HL-60/S4 (cell line): ENCODE results near the gene MUSTN1.

Source experiments
- in situ Hi-C: fragments of 300-500 bp; cut with MboI; formaldehyde crosslinking; loops from 2 replicates; pipeline ENCODE4 v1.14.3; 2022; ENCODE audit warnings: low sequenced_read_pairs

Gene MUSTN1

DNA sequence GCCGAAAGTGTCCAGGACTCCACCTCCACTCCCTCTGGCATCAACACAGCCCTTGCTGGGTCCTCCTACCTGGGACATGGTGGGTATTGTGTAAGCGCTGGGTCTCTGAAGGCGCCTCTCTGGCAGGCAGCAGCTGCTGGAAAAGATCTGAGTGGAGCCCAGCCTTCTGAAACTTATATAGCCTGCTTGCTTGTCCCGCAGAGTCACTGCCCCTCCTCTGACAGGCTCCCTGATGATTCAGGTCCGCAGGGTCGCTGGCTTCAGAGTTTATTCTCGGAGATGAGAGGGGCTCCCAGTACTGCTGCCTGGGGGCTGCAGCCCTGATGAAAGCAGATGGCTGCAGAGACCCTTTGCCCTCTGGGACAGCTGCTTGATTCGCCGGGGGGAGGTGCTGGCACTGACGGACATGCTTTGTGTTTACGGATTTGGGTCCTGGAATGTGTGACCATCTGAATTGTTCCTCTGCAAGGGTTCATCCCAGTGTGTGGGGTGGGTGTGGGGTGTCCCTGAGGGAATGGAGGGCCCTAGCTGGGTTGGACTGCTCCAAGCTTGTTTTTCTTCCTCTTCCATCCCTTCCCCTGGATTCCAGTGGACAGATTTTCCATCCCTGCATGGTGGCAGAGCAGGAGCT is at the start of gene MUSTN1:
TSS of gene MUSTN1 (minus strand) at position 149 of the 631 bp plus-strand sequence. CDS start at position 78, 71 bp downstream.
- in situ Hi-C loops, result no loop called here

DNA sequence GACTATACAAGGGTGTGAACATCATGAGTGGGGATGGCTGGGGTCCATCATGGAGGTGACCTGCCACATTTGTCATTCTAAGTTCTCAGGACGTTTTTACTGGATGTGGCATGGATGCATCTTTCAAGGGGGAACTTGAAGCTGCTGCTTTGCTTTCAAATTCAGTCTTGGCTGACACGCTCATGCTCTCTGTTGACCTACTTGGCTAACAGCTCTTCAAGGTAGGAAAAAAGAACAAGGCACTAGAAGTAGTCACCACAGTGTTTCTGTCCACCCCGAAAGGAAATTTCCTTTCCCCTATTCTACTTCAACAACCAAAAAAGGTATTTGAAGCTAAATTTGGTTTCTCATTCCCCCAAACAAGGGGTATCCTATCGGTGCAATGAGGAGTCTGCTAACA is 47.6 kb upstream of the MUSTN1 start:
- in situ Hi-C loops, result no loop called here

DNA sequence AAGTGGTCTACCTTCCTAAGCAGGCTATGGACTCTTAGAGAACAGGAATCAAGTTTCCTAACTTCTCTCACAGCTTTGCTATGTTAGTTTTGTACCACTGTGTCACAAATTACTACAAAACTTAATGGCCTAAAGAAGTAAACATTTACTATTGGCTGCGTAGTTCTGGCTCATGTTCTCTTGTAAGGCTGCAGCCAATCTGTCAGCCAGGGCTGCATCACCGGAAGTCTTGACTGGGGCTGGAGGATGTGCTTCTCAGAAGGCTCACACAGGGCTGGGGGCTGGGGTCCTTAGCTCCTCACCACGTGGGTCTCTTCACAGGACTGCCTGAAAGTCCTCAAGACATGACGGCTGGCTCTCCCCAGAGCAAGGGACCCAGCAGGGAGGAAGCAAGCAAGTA is 47.1 kb upstream of the MUSTN1 start:
- in situ Hi-C loops, result no loop called here

DNA sequence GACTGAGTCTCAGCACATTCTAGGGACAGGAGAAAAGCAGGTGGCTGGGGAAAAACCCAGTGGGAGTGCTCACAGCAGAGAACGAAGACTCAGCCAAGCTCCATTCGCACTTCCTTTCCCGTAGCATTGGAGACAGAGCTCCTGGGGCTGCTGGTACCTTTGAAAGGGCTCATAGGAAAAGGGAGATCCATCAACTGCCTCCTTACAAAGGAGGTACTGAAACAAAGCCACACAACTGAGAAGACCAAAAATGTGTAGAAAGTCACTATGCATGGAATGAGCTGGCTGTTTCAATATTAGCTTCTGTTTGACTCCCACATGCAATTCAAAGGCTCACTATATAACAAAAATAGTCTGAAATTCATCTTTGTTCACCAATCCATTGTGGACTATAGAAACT is 45.7 kb upstream of the MUSTN1 start:
- in situ Hi-C loops, result no loop called here

DNA sequence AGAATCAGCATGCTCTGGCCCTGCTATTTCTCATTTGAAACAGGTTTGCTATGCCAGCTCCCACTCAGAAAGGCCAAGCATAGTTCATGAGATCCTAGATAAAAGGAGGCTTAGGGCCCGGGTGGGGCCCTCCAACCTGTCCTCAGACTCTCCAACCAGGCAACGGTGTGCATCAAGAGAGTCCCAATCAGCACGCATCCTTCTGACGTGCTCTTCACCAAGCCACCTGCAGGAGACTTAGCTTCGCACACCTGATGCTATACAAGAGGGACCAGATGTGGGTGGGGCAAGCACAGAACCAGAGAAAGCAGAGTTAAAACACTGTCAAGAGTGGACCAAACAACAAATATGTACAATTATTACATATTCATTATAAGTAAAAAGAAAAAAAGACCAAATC is 45.2 kb upstream of the MUSTN1 start:
- in situ Hi-C loops, result no loop called here

DNA sequence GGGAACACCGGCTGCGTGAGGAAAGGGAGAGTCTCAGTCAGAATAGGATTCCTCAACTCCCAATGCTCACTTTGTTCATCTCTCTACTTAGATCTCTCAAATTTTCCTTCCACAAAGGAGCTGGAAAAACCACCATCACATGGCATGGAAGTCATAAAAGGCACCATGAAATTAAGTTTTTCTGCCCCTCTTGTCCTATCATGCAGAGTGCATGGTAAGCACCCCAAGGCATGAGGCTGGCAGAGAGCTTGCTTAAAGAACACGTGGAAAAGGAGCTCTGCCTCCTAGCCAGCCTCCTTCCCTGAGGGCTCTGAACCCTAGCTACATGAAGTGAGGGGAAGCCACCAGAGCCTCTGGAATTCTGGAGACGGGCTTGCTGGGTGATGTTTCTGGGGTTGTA is 44.8 kb upstream of the MUSTN1 start:
- in situ Hi-C loops, result no loop called here

DNA sequence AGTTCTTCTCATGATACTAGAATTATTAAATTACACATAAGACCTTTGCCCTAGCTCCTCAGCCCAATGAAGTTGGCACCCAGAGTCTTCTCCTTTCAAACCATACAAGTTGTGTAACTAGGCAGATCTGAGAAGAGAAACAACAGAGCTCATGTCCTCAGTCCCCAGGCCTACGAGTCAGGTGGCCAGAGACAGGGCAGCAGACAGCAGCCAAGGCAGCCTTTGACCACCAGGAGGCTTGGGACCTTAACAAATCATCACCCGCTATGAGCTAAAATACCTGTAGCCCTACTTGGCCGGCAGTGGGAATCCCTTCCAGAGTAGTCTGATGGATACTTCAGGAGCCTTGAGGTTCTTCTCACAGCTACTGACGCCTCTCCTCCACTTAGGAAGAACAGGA is 44.3 kb upstream of the MUSTN1 start:
- in situ Hi-C loops, result no loop called here

DNA sequence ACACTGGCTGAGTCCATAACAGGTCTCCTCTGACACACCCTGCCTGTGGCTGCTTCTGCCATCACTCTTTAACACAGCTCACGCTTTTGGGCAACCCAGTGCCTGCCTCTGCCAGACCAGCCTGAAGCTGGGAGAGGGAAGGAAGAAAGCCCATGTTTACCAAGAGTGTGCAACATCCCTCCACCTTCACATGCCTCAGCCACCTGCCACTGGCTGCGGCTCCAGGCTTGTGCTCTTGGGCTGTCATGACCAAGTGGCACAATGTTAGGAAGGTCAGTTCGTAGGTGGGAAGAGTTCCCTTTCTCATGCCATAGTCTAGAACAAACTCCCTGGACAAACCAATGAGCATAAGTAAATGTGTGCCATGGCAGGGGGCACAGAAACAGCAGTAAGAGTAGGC is 42.3 kb upstream of the MUSTN1 start:
- in situ Hi-C loops, result no loop called here

DNA sequence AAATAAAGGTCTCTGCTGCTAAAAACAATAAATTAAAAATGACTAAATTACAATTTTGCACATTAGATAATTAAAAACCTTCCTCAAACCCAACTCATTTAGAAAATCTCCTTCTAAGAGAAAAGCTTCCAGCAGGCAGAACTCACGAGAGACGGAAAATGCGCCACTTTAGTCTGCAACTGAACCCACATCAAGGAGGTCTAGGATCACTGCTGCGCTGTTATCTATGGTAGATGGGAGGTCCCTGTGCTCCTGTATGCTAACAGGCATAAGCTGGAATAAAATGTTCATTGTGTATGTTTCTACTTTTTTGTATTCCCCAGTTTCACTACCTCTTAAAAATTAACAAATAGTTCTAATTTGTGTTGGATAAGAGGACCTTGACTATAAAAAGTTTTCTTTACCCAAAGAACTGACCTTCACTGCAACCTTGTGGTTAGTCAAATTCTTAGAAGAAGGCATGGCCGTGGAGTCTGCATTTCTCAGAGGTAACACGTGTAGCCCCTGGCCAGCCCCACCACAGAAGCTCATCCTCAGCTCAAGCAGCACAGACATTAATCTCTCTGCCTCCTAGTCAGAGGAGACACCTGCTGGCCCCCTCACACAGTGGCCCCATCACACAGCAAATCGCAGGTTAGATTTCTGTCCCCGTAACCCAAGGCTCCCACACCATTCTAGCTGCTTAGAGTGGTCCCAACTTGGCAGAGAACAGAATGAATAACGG is 40.2 kb upstream of the MUSTN1 start:
- in situ Hi-C loops, result no loop called here

DNA sequence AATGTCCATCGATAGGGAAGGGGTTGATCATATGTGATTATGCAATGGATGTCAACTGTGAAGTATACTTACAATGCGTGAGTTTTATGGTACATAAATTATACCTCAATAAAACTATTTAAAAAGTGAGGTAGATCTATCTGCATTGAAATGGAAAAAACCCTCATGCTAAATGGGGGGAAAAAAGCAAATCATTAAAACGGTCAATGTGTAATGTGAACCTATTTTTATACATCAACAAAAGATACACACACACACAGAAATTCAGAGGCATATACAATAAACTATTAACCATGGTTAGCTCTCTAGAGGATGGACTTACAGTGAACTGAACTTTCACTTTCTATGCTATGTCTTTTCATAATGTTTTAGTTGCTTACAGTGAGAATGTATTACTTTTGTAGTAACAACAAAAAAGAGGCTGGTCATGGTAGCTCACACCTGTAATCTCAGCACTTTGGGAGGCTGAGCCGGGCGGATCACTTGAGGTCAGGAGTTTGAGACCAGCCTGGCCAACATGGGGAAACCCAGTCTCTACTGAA is 39.4 kb upstream of the MUSTN1 start:
- in situ Hi-C loops, result no loop called here

DNA sequence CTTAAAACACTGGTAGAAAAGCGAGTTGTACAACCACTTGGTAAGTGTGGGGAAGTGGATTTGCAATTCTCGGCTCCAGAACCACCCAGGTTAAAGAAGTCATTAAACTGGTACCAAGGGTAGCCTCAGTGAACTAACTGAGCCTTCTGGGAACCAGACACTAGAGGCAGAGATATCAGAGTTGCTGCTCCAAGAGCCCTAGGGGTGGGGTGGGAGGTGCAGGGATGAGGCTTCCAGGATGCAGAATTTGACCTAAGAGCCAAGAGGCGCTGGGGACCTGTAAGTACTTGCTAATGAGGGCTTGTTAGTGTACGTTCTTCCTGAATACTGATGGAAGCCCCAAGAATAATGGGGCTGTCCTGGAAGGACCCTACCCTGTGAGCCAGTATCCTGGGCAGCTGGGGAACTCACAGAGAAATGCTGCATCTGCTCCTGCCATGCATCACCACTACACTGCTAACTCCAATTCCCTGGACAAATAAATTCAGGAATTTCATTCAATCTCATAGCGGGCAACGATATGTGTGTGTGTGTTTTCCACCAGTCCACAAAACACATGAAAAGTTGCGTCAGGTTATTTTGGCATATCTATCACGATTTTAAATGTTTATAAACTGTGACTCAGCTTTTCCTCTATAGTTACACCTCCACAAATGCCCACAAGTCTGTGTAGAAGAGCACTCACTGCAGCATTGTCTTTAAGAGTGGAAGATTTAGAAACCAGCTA is 38.8 kb upstream of the MUSTN1 start:
- in situ Hi-C loops, result no loop called here

DNA sequence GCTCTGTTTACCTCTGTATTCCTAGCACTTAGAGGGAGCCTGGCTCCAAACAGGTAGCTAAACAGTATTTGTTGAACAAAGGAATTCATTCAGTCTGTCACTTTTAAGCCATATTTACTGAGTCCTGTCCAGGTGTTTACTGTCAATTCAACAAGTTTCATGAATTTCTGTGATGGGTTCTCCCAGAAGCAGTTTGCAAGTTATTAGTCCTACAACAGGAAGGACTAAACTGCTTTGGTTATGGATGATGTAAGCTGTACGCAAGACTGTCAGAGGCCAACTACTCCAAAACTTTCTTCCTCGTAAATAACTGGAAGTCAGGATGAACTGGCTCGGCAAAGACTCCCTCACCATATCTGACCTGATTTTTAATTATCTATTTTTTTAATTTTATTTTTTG is 37.4 kb upstream of the MUSTN1 start:
- in situ Hi-C loops, result no loop called here

DNA sequence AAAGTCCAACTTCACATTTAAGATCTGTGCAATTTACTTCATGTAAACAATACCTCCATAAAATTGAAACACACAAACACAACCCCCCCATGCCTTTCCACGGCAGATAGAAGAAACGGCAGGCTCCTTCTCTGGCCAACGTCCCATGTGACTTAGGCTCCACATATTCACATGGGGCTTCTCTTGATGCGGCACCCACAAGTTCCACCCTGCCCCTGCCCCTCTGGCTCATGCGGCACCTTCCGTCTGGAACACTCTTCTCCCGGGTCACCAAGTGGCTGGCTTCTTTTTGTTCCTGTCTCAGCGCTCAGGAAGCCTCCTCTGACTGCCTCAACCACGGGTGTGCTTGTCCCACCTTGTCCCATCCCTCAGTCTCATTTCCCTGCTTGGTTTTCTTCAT is 36.9 kb upstream of the MUSTN1 start:
- in situ Hi-C loops, result no loop called here

DNA sequence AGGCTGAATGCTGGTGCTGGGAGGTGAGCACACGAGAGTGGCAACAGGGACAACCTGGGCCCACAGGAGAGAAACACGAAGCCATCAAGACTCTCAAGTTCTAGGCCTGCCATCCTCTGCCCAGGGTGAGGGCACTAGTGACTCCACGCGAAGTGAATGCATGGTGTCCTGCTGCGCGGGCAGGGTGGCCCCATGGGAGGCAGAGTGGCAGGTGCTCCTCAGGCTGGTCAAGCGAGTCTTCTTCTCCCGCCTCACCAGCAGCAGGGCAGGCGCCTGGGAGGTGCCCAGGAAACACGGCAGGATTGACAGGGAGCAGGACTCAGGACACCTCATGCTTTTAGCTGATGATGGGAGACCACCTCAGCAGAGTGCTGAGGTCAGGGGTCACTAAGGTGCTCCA is 35.7 kb upstream of the MUSTN1 start:
- in situ Hi-C loops, result no loop called here

DNA sequence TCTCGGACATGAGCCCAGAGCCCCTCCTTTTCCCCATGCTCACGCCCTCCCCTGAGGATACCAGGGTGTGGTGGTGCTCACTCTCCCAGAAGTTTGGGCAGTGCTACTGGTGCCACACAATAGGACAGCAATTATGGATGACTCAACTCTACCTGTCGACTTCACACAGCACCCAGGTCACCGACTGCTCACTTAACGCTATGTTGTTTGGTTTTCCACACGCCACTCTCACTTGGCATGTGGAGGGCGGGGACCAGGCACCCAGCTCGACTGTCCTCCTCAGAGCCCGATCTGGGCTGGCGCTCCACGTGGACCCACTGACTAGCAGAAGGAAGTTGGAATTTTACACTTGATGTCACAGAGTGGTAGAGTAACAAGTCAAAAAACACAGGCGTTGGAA is 31.6 kb upstream of the MUSTN1 start:
- in situ Hi-C loops, result no loop called here

DNA sequence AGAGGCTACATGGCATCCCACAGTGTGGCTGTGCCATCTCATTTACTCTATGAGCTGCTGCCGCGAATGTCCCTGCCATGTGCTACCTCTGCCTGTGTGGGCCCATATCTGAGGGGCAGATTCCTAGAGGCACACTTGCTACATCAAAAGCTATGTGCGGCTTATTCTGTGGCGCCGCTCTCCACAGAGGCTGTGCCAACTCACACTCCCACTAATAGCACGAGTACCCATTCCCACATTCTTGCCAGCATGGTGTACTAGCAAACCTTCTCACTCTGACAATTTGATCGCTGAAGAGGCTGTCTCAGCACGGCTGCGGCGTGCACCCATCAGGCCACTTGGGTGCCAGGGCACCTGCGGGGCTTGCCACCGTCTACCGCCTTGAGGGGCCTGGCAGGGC is 31.2 kb upstream of the MUSTN1 start:
- in situ Hi-C loops, result no loop called here

DNA sequence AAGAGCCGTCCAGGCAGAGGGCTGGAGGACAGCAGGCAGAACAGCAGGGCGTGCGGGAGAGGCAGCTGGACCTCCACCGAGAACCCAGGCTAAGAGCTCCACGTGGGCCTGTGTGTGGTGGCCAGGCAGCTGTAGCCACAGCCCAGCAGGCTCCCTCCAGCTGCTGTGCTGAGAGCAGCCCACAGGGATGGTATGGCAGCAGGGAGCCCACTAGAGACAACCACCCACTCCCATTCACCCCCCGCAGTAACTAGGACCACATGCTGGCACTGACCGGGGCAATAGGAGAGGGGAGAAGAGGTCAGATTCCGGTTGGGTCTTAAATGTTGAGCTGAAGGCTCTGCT is 25.6 kb upstream of the MUSTN1 start:
- in situ Hi-C loops, result no loop called here

DNA sequence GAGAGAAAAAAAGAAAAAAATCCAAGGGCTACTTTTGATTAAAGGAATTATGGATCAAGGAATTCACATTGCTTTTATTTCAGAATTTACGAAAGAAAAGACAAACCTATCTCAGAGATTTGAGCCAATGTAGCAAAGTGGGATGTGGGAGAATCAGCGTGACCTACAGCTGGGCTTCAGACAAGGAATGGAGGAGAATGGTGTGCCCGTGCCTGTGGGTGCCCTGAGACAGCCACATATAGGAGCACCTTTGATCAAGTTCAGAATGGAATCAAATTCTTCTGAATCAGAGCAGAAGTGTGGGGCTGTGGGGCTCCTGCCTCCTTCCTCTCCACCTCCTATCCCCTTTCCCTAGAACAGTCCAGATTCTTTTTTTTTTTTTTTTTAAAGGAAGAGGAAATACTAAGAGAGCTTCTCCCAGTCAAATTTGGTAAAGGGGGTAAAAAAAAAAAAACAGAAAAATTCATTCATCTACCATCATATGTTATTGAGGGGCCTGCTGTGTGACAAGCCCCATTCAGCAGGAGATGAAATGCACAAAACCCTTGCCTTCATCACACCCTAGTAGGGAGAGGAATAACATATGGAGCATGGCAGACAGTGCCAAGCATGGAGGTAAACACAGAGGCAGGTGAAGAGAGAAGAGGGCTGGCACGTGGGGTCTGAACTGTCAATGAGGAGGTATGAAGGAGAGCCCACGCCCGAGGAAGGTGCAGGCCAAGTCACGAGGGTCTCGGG is 25.0 kb upstream of the MUSTN1 start:
- in situ Hi-C loops, result no loop called here

DNA sequence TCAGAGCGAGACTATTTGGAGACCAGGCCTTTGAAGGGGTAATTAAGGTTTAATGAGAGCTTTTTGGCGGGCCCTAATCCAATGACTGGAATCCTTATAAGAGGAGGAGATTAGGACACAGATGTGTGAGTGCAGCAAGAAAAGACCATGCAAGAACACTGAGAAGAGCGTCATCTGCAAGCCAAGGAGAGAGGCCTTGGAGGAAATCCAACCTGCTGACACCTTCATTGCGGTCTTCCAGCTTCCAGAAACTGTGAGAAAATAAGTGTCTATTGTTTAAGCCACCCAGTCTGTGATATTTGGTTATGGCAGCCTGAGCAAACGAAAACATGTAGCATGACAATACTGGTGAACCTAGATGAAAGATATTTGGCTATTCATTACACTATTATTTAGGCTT is 23.0 kb upstream of the MUSTN1 start:
- in situ Hi-C loops, result no loop called here

DNA sequence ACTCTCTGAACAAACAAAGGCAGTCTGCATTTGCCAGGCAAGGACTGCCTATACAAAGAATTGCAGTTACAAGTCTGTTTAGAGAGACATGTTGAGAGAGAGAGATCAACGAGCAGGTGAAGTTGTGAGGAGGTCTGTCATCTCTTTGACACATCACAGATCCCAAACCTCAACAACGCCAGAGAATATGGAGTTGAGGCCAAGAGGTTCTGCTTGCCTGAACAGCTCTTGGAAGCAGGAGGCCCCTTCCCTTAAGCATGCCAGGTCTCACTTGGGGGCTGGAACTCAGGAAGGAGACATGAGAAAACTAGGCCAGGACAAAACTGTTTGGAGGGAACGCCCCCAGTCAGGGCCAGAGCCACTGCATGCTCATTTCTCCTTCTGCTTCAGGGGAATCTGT is 22.3 kb upstream of the MUSTN1 start:
- in situ Hi-C loops, result no loop called here

DNA sequence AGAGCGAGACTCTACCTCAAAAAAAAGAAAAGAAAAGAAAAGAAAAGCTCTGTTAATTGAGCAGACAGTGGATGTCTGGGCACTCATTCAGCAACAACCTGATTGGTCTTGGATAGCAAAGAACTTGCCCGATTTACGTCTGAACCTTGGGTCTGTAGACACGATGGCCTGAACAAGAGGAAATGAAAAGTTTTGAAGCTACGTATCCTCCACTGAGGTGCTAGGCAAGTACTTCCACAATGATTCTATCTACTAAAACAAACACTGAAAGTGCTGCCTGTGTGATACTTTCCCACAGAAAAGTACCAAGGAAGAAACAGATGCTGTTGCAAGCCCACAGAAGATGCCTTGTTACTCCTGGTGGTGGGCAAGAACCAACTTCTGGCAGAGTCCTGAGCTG is 21.8 kb upstream of the MUSTN1 start:
- in situ Hi-C loops, result no loop called here
